Upper lobe of right lung (tissue), 1 donor: ENCODE results near the gene SHB. TPM values are rescaled to one million over a fixed set of nuclear protein-coding genes. Genes with fewer than 3 reads are reported as not detected.
A peak's percentile ranks its signal among the peaks of the same experiment; 100 is the strongest.
"Not testable (repeated sequence)": the region's sequence is repeated elsewhere in the genome, so short reads cannot be mapped to it uniquely, and the experiment has no call there.

ENCODE experiments used
- ATAC-seq: fragments of 200-7000 bp; cut with Tn5 transposase; one replicate; pipeline ENCODE4 v1.9.1; 2020; ENCODE audit warnings: mild to moderate bottlenecking, moderate library complexity
- DNase-seq: peaks from one replicate; pipeline ENCODE4 v3.0.0-alpha.2; 2020
- H3K27ac ChIP-seq: fragments of 200-600 bp; one replicate; pipeline ENCODE4 v1.8.0; 2022
- H3K27me3 ChIP-seq: fragments of 200-600 bp; one replicate; pipeline ENCODE4 v1.8.0; 2022; ENCODE audit warnings: mild to moderate bottlenecking
- H3K36me3 ChIP-seq: fragments of 200-600 bp; one replicate; pipeline ENCODE4 v1.8.0; 2022
- H3K4me1 ChIP-seq: fragments of 200-600 bp; one replicate; pipeline ENCODE4 v1.8.0; 2022
- H3K4me3 ChIP-seq: fragments of 200-600 bp; one replicate; pipeline ENCODE4 v1.8.0; 2022; ENCODE audit warnings: mild to moderate bottlenecking
- H3K9me3 ChIP-seq: fragments of 200-600 bp; one replicate; pipeline ENCODE4 v1.8.0; 2022
- intact Hi-C: fragments of 100-400 bp; cut with DNase I; formaldehyde crosslinking; loops from one replicate; pipeline ENCODE4 v1.11.0; 2022
- total RNA-seq: library from RNA; stranded (reverse); fragmentation: NEBNext Ultra II Directional; extraction: Animal tissue kit (Norgen Biotek cat#: 25700); gene quantifications from one replicate; pipeline ENCODE4 v1.2.1, GENCODE V29; 2021
- TF ChIP-seq, protein P1 (sequence below): fragments of 200-600 bp; IDR thresholded peaks from one replicate; pipeline ENCODE4 v1.8.0; 2022; ENCODE audit warnings: antibody characterized with exemption
- donor health status: DM: no; HTN: yes; CAD: no; lungs with severe emphysema.

Gene SHB
- total RNA-seq, 1 donor from 2014 or later: 33.4 TPM

DNA sequence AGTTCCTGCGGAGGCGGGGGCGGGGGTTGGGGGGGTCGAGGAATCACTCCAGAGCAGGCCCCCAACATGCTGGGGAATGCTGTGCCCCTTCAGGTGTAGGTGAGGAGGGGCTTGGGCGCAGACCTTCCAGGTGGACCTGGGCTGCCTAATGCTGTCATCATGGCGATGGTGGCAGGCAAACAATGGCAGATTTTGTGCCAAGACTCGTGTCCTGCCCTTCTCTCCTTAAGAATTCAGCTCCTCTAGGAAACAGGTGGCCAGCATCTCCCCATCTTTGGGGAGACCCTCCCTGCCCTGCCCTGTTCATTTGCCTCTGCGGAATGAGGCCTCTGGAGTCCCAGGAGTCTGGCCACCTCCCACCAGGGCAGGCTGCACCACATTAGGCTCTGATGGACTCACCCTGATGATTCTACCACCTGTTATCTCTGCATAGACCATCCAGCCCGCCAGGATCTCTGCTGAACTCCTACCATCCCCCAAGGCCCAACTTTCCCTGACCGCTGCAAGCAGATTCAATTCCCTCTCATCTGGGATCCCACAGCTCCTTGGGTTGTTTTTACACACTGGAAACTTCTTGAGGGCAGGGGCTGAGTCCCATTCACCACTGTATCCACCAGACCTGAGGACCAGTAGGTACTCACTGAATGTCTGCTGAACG, 154.2 kb downstream of the SHB start:
- DNase-seq (no peak), ATAC-seq (no peak)
- Histone ChIP-seq H3K9me3 (no peaks in the 10 kb centered on the region), H3K27ac (no peak overlapping the region), H3K4me1 (peaks cover 18% of the 10 kb centered on the region), H3K27me3 (no peaks in the 10 kb centered on the region), H3K36me3 (no peaks in the 10 kb centered on the region), H3K4me3 (no peak overlapping the region)
- intact Hi-C loops: loop anchor here (5.0 to 10.0 kb wide), 2 partner anchors 172 to 450 kb away; no protein-coding TSS in a partner anchor
- TF ChIP-seq, protein P1, sequence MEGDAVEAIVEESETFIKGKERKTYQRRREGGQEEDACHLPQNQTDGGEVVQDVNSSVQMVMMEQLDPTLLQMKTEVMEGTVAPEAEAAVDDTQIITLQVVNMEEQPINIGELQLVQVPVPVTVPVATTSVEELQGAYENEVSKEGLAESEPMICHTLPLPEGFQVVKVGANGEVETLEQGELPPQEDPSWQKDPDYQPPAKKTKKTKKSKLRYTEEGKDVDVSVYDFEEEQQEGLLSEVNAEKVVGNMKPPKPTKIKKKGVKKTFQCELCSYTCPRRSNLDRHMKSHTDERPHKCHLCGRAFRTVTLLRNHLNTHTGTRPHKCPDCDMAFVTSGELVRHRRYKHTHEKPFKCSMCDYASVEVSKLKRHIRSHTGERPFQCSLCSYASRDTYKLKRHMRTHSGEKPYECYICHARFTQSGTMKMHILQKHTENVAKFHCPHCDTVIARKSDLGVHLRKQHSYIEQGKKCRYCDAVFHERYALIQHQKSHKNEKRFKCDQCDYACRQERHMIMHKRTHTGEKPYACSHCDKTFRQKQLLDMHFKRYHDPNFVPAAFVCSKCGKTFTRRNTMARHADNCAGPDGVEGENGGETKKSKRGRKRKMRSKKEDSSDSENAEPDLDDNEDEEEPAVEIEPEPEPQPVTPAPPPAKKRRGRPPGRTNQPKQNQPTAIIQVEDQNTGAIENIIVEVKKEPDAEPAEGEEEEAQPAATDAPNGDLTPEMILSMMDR: no peak

DNA sequence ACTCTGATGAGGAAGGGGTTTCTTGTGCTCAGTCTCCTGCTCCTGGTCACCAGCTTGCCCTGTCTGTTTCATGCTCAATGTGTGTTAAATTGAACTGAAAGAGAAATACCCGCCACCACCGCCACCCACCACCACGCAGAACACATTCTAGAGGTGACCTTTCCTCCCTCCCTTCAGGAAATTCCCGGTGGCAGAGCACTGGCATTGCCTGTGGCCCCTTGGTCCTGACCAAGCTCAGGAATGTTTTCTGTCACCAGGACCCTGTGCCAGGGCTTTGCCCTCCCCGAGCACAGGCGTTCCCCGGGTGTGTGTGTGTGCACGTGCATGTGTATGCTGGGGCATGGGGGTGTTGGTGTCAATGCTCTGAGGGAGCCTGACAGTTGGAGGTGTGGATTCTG, 154.9 kb downstream of the SHB start:
- Histone ChIP-seq H3K4me1 (peaks cover 18% of the 10 kb centered on the region), H3K9me3 (no peaks in the 10 kb centered on the region), H3K27me3 (no peaks in the 10 kb centered on the region), H3K4me3 (no peak overlapping the region), H3K27ac (no peak overlapping the region), H3K36me3 (no peaks in the 10 kb centered on the region)
- TF ChIP-seq, protein P1: no peak
- DNase-seq: peak; percentile 50
- no peak for ATAC-seq
- intact Hi-C loops: loop anchor here (5.0 to 10.0 kb wide), 2 partner anchors 173 to 451 kb away; no protein-coding TSS in a partner anchor

DNA sequence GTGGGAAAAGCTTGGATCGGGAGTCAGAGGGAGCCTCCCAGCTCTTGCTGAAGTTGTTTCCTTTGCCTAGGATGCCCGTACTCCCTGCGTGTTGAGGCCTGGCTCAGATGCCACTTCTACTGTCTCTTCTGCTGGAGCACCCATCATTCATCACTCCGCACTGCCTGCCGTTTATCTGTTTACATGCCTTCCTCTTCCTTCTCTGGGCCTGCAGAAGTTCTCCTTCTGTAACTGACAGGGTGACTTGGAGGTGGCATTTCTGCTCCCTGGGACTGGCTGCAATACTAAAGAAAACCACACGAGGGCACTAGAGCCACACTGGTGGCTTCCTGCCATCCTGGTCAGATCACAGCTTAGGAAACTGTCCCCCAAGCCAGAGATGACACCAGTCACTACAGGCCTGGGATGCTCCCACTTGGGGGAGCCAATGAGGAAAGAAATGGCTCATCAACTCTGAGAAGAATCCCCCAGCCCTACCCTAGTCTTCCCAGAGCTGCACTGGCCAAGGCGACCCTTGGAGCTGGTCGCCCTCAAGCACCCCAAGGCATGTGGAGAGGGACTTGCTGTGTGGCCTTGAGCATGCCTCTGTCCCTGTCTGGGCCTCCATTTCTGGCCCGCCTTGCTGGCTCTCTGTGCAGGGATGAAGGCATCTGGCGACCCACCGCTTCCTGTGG, 155.4 kb downstream of the SHB start:
- H3K27ac ChIP-seq: no peak overlapping the region
- DNase-seq: peak; percentile 82
- peaks cover 18% of the 10 kb centered on the region for H3K4me1 ChIP-seq
- intact Hi-C loops: loop anchor here (5.0 to 10.0 kb wide), 2 partner anchors 174 to 451 kb away; no protein-coding TSS in a partner anchor
- no peaks in the 10 kb centered on the region for H3K36me3 ChIP-seq
- ATAC-seq: peak; percentile 89
- no peaks in the 10 kb centered on the region for H3K27me3 ChIP-seq
- TF ChIP-seq, protein P1: peak; percentile 99
- no peak overlapping the region for H3K4me3 ChIP-seq
- H3K9me3 ChIP-seq: no peaks in the 10 kb centered on the region

DNA sequence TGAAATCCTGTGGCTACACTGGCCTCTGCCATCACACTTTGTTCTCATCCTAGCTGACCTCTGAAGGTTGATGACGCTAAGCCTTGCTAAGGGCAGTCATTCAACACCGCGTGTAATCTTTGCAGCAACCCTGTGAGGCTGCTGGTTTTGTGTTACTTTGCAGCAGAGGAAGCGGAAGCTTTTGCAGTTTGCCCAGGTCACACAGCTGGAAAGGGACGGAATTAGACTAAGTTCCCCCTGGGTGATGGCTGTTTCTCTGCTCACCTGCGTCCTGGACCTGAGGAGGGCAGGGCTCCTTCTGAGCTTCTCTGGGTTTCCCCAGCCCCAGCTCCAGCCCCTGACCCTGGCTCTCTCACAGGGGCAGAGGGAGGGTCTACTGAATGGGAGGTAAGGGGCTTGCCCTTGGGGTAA, 157.8 kb downstream of the SHB start:
- H3K27me3 ChIP-seq: no peaks in the 10 kb centered on the region
- no peaks in the 10 kb centered on the region for H3K36me3 ChIP-seq
- intact Hi-C loops: loop anchor here (5.0 to 10.0 kb wide), 2 partner anchors 176 to 454 kb away; no protein-coding TSS in a partner anchor
- DNase-seq (no peak), ATAC-seq (no peak)
- TF ChIP-seq, protein P1: no peak
- H3K9me3 ChIP-seq: no peaks in the 10 kb centered on the region
- peaks cover 10% of the 10 kb centered on the region for H3K4me1 ChIP-seq
- H3K4me3 ChIP-seq: no peak overlapping the region
- no peak overlapping the region for H3K27ac ChIP-seq

DNA sequence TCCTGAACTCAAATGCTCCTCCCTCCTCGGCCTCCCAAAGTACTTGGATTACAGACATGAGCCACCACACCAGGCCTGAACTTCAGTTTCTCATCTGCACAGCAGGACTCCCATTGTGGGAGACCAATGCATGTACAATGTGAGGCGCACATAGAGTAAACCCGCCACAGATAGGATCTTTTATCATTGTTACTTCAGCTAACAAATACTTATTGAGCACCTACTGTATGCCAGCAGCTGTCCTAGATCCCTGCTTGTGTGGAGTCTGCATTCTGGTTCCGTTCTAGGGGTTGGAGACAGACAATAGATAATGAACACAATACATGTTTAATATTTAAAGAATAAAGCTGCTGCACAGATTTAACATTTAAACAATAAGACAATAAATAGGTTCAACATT, 158.8 kb downstream of the SHB start:
- DNase-seq (no peak), ATAC-seq (no peak)
- Histone ChIP-seq H3K9me3 (no peaks in the 10 kb centered on the region), H3K27me3 (no peaks in the 10 kb centered on the region), H3K4me3 (no peak overlapping the region), H3K36me3 (no peaks in the 10 kb centered on the region), H3K27ac (no peak overlapping the region), H3K4me1 (peaks cover 5% of the 10 kb centered on the region)
- intact Hi-C loops: loop anchor here (5.0 to 10.0 kb wide), 2 partner anchors 177 to 455 kb away; no protein-coding TSS in a partner anchor
- TF ChIP-seq, protein P1: no peak

DNA sequence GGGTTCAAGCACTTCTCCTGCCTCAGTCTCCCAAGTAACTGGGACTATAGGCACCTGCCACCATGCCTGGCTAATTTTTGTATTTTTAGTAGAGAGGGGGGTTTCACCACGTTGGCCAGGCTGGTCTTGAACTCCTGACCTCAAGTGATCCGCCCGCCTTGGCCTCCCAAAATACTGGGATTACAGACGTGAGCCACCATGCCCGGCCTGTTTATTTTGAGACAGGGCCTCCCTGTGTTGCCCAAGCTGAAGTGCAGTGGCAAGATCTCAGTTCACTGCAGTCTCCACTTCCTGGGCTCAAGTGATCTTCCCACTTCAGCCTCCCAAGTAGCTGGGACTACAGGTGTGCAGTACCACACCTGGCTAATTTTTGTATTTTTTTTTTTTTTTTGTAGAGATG, 159.2 kb downstream of the SHB start:
- H3K4me3 ChIP-seq, H3K36me3 ChIP-seq, H3K9me3 ChIP-seq, DNase-seq, H3K27me3 ChIP-seq, ATAC-seq, H3K4me1 ChIP-seq: not testable (repeated sequence)
- peak overlapping the region; percentile 38 for H3K27ac ChIP-seq
- intact Hi-C loops: loop anchor here (5.0 to 10.0 kb wide), 2 partner anchors 177 to 455 kb away; no protein-coding TSS in a partner anchor
